ENCODE results near the gene SMAD6.

- TF ChIP-seq CTCF (IDR thresholded peaks at IDR 0.05; ENCODE audit: low read depth, low read length): no peak
- no peak for TF ChIP-seq POLR2A (IDR thresholded peaks at IDR 0.05; ENCODE audit: extremely low read depth, insufficient read length)
These were observed 48.2 kb upstream of the SMAD6 start for GRCh38 chr15:66653852-66654251.
